ENCODE data around the gene BAHCC1.
"Not testable (repeated sequence)": the region's sequence is repeated elsewhere in the genome, so short reads cannot be mapped to it uniquely, and the experiment has no call there.

BAHCC1 gene

GRCh38 chr17:81425716-81426392 lies 30.6 kb downstream of the BAHCC1 start:
- DNase-seq (ENCODE audit: low spot score); FAIRE-seq: not testable (repeated sequence)

GRCh38 chr17:81426393-81427172 lies 31.3 kb downstream of the BAHCC1 start:
- DNase-seq (ENCODE audit: low spot score) (no peak), FAIRE-seq (no peak)

GRCh38 chr17:81427173-81428120 lies 32.2 kb downstream of the BAHCC1 start:
- DNase-seq (ENCODE audit: low spot score) (no peak), FAIRE-seq (no peak)

- no peak for FAIRE-seq
- peak; percentile 76 for DNase-seq (ENCODE audit: low spot score)
Observed at GRCh38 chr17:81428121-81428515, 32.9 kb downstream of the BAHCC1 start.

- no peak for DNase-seq (ENCODE audit: low spot score)
- no peak for FAIRE-seq
Observed at GRCh38 chr17:81428516-81428915, 33.3 kb downstream of the BAHCC1 start.

GRCh38 chr17:81428948-81429774 lies 33.9 kb downstream of the BAHCC1 start:
- FAIRE-seq (no peak), DNase-seq (ENCODE audit: low spot score) (peak; percentile 93)

- FAIRE-seq = no peak
- DNase-seq (ENCODE audit: low spot score) = peak; percentile 62
Observed at GRCh38 chr17:81429821-81430551, 34.7 kb downstream of the BAHCC1 start.

- FAIRE-seq (no peak), DNase-seq (ENCODE audit: low spot score) (no peak)
Observed at GRCh38 chr17:81431545-81432482, 36.6 kb downstream of the BAHCC1 start.

- FAIRE-seq (peak; percentile 32), DNase-seq (ENCODE audit: low spot score) (peak; percentile 67)
Observed at GRCh38 chr17:81432941-81433340, 37.7 kb downstream of the BAHCC1 start.

- FAIRE-seq (peak; percentile 93), DNase-seq (ENCODE audit: low spot score) (no peak)
Observed at GRCh38 chr17:81433656-81434055, 38.4 kb downstream of the BAHCC1 start.

- FAIRE-seq = peak; percentile 95
- peak; percentile 71 for DNase-seq (ENCODE audit: low spot score)
Observed at GRCh38 chr17:81434072-81434471, 38.8 kb downstream of the BAHCC1 start.

GRCh38 chr17:81434681-81435417 lies 39.6 kb downstream of the BAHCC1 start:
- DNase-seq (ENCODE audit: low spot score) = no peak
- FAIRE-seq = peak; percentile 42

GRCh38 chr17:81435652-81436293 lies 40.5 kb downstream of the BAHCC1 start:
- FAIRE-seq (no peak), DNase-seq (ENCODE audit: low spot score) (no peak)

- no peak for DNase-seq (ENCODE audit: low spot score)
- no peak for FAIRE-seq
Observed at GRCh38 chr17:81436294-81436849, 41.1 kb downstream of the BAHCC1 start.

GRCh38 chr17:81437191-81437651 lies 42.0 kb downstream of the BAHCC1 start:
- DNase-seq (ENCODE audit: low spot score) = no peak

GRCh38 chr17:81438007-81438659 lies 42.9 kb downstream of the BAHCC1 start:
- FAIRE-seq = no peak
- no peak for DNase-seq (ENCODE audit: low spot score)

More at GRCh38 chr17:81437191-81437651, 42.0 kb downstream of the BAHCC1 start:
- peak; percentile 50 for FAIRE-seq

GRCh38 chr17:81438688-81439087 lies 43.4 kb downstream of the BAHCC1 start:
- FAIRE-seq = no peak
- no peak for DNase-seq (ENCODE audit: low spot score)
